PC-9 (cell line): ENCODE measurements around the gene ZNRF1.

Experiments
- EZH2 ChIP-seq: fragments of 200-600 bp; sonication (generic); IDR thresholded peaks from 2 replicates; pipeline ENCODE4 v1.8.0; 2017; ENCODE audit warnings: antibody characterized with exemption, low read depth
- TF ChIP-seq, protein P1 (sequence below): fragments of 200-600 bp; sonication (generic); conservative IDR thresholded peaks from 2 replicates; pipeline ENCODE4 v1.6.1; 2017; ENCODE audit warnings: mixed run types, antibody characterized with exemption, mild to moderate bottlenecking, moderate library complexity

DNA sequence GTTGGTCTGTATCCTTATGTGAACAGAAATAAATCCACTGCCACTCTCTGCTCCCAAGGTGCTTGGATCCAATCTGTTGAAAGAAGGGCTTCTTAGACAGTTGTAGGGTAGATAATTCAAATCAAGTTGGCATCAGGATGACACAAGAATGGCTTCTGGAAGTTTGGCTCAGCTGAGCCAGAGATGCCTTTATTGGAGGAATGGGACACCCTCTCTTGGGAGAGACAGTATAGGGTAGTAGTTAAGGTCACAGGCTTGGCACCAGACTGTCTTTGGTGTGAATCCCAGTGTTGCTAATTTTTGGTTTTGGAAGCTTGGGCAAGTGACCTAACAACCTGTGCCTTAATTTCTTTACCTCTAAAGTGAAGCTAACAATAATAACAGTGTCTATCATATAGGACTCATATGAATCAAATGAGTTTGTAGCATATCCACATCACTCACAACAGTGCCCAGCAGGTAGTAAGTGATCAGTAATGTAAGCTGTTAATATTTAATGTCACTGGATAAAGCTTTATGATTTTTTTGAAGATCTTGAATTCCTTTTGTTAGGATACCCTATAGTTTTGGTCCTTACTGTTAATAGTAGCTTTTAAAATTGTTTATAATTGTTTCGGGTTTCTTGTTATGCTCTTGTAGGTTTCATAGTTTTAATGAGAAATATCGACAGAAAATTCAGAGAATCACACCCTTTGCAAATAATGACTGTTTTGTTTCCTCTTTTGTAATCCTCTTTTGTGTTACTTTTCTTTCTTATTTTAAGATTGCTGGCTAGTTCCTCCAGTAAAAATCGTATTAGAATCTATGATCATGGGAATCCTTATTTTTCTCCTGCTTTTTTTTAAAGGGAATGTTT, 19.1 kb downstream of the ZNRF1 start:
- TF ChIP-seq, protein P1, sequence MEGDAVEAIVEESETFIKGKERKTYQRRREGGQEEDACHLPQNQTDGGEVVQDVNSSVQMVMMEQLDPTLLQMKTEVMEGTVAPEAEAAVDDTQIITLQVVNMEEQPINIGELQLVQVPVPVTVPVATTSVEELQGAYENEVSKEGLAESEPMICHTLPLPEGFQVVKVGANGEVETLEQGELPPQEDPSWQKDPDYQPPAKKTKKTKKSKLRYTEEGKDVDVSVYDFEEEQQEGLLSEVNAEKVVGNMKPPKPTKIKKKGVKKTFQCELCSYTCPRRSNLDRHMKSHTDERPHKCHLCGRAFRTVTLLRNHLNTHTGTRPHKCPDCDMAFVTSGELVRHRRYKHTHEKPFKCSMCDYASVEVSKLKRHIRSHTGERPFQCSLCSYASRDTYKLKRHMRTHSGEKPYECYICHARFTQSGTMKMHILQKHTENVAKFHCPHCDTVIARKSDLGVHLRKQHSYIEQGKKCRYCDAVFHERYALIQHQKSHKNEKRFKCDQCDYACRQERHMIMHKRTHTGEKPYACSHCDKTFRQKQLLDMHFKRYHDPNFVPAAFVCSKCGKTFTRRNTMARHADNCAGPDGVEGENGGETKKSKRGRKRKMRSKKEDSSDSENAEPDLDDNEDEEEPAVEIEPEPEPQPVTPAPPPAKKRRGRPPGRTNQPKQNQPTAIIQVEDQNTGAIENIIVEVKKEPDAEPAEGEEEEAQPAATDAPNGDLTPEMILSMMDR: no peak
- TF ChIP-seq EZH2: no peak
